HepG2 (cell line): Measurements from ENCODE around the gene ARHGAP15. TPM values are rescaled to one million over a fixed set of nuclear protein-coding genes. Genes with fewer than 3 reads are reported as not detected.

Experiments used
- ATAC-seq: fragments of 200-7000 bp; cut with Tn5 transposase; 3 replicates; pipeline ENCODE4 v1.9.1; 2020; ENCODE audit warnings: mild to moderate bottlenecking, moderate library complexity
- BruUV-seq: library from RNA; stranded (reverse); fragments of 400-500 nt; replicated peaks from 2 replicates; lab custom pipeline; 2021; lab: Mats Ljungman, UMichigan
- CTCF ChIA-PET: fragments of 300-600 bp; formaldehyde crosslinking; extraction: SDS; loops from one replicate; lab custom pipeline; 2021; ENCODE audit warnings: low total read pairs, inconsistent platforms, low intra/inter-chr PET ratio; lab: Yijun Ruan, JAX
- POLR2A ChIA-PET: fragments of 350-600 bp; sonication (Branson Sonifier 250); formaldehyde crosslinking; loops from one replicate; lab custom pipeline; 2020; ENCODE audit warnings: antibody characterized with exemption, inconsistent platforms; lab: Yijun Ruan, JAX
- DNase-seq: peaks from one replicate; pipeline ENCODE4 v3.0.0-alpha.2; 2015; ENCODE audit warnings: low spot score
- FAIRE-seq: peaks from 3 replicates; lab custom pipeline; 2011; peaks lifted over from hg19 to GRCh38; lab: Jason Lieb, UNC
- H2AFZ ChIP-seq: one replicate; pipeline ENCODE4 v1.6.1; 2011; ENCODE audit warnings: low read length, inconsistent platforms
- H3K27ac ChIP-seq: fragments of 300-600 bp; 3 replicates; pipeline ENCODE4 v1.8.0; 2011; ENCODE audit warnings: mixed run types, mild to moderate bottlenecking, mixed read lengths, low read length, inconsistent platforms; ENCODE audit not compliant: insufficient read depth; ENCODE audit errors: extremely low read length
- H3K27me3 ChIP-seq, 2 experiments: fragments of 200-600 bp in 1 of 2; 2 replicates in 1 of 2; 3 replicates in 1 of 2; pipeline versions ENCODE4 v1.6.0 to v1.8.0; 2011; ENCODE audit warnings: low read length in 2 of 2, mild to moderate bottlenecking in 2 of 2, moderate library complexity in 2 of 2, inconsistent platforms in 1 of 2; ENCODE audit not compliant: insufficient read depth in 2 of 2, control insufficient read depth in 1 of 2
- H3K36me3 ChIP-seq, 2 experiments: fragments of 200-600 bp in 1 of 2; replicated peaks in 1 of 2; 2 replicates in 1 of 2; 3 replicates in 1 of 2; pipeline versions ENCODE4 v1.5.1 to v1.8.0; 2011; ENCODE audit warnings: low read length in 2 of 2, inconsistent platforms in 1 of 2; ENCODE audit not compliant: insufficient read depth in 2 of 2, control insufficient read depth in 1 of 2
- H3K4me1 ChIP-seq: 2 replicates; pipeline ENCODE4 v1.5.1; 2012; ENCODE audit warnings: low read length, inconsistent platforms; ENCODE audit not compliant: insufficient read depth
- H3K4me2 ChIP-seq: 2 replicates; pipeline ENCODE4 v1.6.0; 2011; ENCODE audit warnings: low read depth, low read length, inconsistent platforms
- H3K4me3 ChIP-seq, 3 experiments: fragments of 200-600 bp in 1 of 3; sonication (generic), shearing (Covaris generic) in 1 of 3; replicated peaks in 1 of 3; 2 replicates each; pipeline ENCODE4 v1.5.1; 2011 to 2016; ENCODE audit warnings: low read length in 3 of 3, inconsistent platforms in 2 of 3, low read depth in 2 of 3, mild to moderate bottlenecking in 2 of 3, control low read depth in 1 of 3, mixed read lengths in 1 of 3; ENCODE audit not compliant: insufficient read depth in 1 of 3
- H3K79me2 ChIP-seq: one replicate; pipeline ENCODE4 v1.6.1; 2011; ENCODE audit warnings: low read length, inconsistent platforms; ENCODE audit not compliant: insufficient read depth
- H3K9ac ChIP-seq: 2 replicates; pipeline ENCODE4 v1.6.0; 2011; ENCODE audit warnings: mild to moderate bottlenecking, low read depth, low read length, inconsistent platforms; ENCODE audit not compliant: insufficient read depth
- H3K9me3 ChIP-seq: 2 replicates; pipeline ENCODE4 v1.5.1; 2012; ENCODE audit warnings: mild to moderate bottlenecking, low read length
- H4K20me1 ChIP-seq: 2 replicates; pipeline ENCODE4 v1.6.0; 2011; ENCODE audit warnings: inconsistent platforms, mild to moderate bottlenecking, low read length, moderate library complexity; ENCODE audit not compliant: insufficient read depth
- CREB1 ChIP-seq, 2 experiments: fragments of 450-650 bp in 1 of 2; IDR thresholded peaks; 2 replicates each; pipeline ENCODE4 v1.6.1; 2016 to 2017; ENCODE audit warnings: control low read depth in 1 of 2, mild to moderate bottlenecking in 1 of 2, missing compliant biosample characterization in 1 of 2, missing genetic modification characterization in 1 of 2
- DMAP1 ChIP-seq: IDR thresholded peaks from 2 replicates; pipeline ENCODE4 v1.6.1; 2016
- KLF11 ChIP-seq: IDR thresholded peaks from 2 replicates; pipeline ENCODE4 v1.6.1; 2016; ENCODE audit warnings: missing compliant biosample characterization
- MEIS1 ChIP-seq: sonication (generic); formaldehyde crosslinking; IDR thresholded peaks from 2 replicates; pipeline ENCODE4 v1.9.0; 2021; ENCODE audit warnings: mild to moderate bottlenecking, missing genetic modification reagents, moderate library complexity, borderline replicate concordance
- NFIB ChIP-seq: sonication (generic); formaldehyde crosslinking; IDR thresholded peaks from 2 replicates; pipeline ENCODE4 v1.9.0; 2021; ENCODE audit warnings: missing genetic modification reagents, mild to moderate bottlenecking, borderline replicate concordance
- NFYC ChIP-seq: IDR thresholded peaks from 2 replicates; pipeline ENCODE4 v1.6.1; 2016; ENCODE audit warnings: missing genetic modification reagents, missing compliant biosample characterization
- REPIN1 ChIP-seq: sonication (generic); formaldehyde crosslinking; IDR thresholded peaks from 2 replicates; pipeline ENCODE4 v1.8.0; 2022; ENCODE audit warnings: missing genetic modification reagents, low read depth, mild to moderate bottlenecking, borderline replicate concordance
- RNF219 ChIP-seq: sonication (generic); formaldehyde crosslinking; IDR thresholded peaks from 2 replicates; pipeline ENCODE4 v1.5.0; 2020; ENCODE audit warnings: mild to moderate bottlenecking, missing genetic modification reagents
- ZBTB8A ChIP-seq: sonication (generic); formaldehyde crosslinking; IDR thresholded peaks from 2 replicates; pipeline ENCODE4 v1.4.0; 2020; ENCODE audit warnings: mild to moderate bottlenecking, low read depth, missing genetic modification reagents, borderline replicate concordance
- ZNF138 ChIP-seq: sonication (generic); formaldehyde crosslinking; IDR thresholded peaks from 2 replicates; pipeline ENCODE4 v1.5.0; 2020; ENCODE audit warnings: mild to moderate bottlenecking, low read depth, missing genetic modification reagents
- ZNF530 ChIP-seq: sonication (generic); formaldehyde crosslinking; IDR thresholded peaks from 2 replicates; pipeline ENCODE4 v1.5.0; 2020; ENCODE audit warnings: low read depth, mild to moderate bottlenecking, missing genetic modification reagents
- ZNF710 ChIP-seq: sonication (generic); formaldehyde crosslinking; IDR thresholded peaks from 2 replicates; pipeline ENCODE4 v1.5.0; 2020; ENCODE audit warnings: mild to moderate bottlenecking, missing genetic modification reagents, borderline replicate concordance
- WGBS: methylation state at CpG from one replicate; pipeline ENCODE4 v1.1.6; 2017; ENCODE audit warnings: low lambda C conversion rate; 5-methylcytosine and 5-hydroxymethylcytosine counted together
- in situ Hi-C: cut with HindIII; loops from 2 replicates; pipeline ENCODE4 v1.10.0; 2017; ENCODE audit warnings: low pct_unique_long_range_greater_than_20kb; ENCODE audit not compliant: extremely low pct_ligation_motif_present
- intact Hi-C: fragments of 100-400 bp; cut with micrococcal nuclease; formaldehyde crosslinking; loops from one replicate; pipeline ENCODE4 v1.10.0; 2022; ENCODE audit not compliant: unreplicated experiment
- polyA plus RNA-seq, 8 experiments: library from polyadenylated mRNA; depleted of rRNA in 3 of 8; stranded (reverse) in 7 of 8; unstranded in 1 of 8; fragments of >200 nt; fragmentation: Illumina TruSeq in 4 of 8; extraction: Trizol in 4 of 8; gene quantifications; 2 replicates each; pipeline versions ENCODE4 v1.2.1 to v1.2.3, GENCODE V29; 2011 to 2016; ENCODE audit warnings: low read depth in 4 of 8, missing spikeins in 1 of 8, mixed read lengths in 1 of 8; ENCODE audit not compliant: insufficient read depth in 1 of 8
- total RNA-seq, 5 experiments: library from RNA; depleted of rRNA; stranded (reverse); fragments of >200 nt; fragmentation: Illumina TruSeq; extraction: Trizol; gene quantifications; 2 replicates each; pipeline ENCODE4 v1.2.3, GENCODE V29; 2016; ENCODE audit warnings: low read depth in 1 of 5
- TF ChIP-seq, protein P1 (sequence below): sonication (generic); formaldehyde crosslinking; IDR thresholded peaks from 2 replicates; pipeline ENCODE4 v1.5.1; 2020; ENCODE audit warnings: mild to moderate bottlenecking, missing genetic modification reagents, borderline replicate concordance

The ARHGAP15 gene
- total and polyA plus RNA-seq, 2 of the 13 experiments (the other 11 are each of a cell fraction or from before 2014, with no cell fraction given), result 0.04 TPM; not detected in 1

- no peaks in the 10 kb centered on the region for H3K79me2 ChIP-seq
- H3K27me3 ChIP-seq, result no peaks in the 10 kb centered on the region
- no peaks in the 10 kb centered on the region for H3K36me3 ChIP-seq
- no peak for TF ChIP-seq KLF11 (CRISPR knock-in tag)
- no peak overlapping the region for H3K4me2 ChIP-seq
- POLR2A ChIA-PET, result no interaction called here
- BruUV-seq, result no TSS peak
- in situ Hi-C loops (no loop called here), intact Hi-C loops (no loop called here)
- H3K9ac ChIP-seq, result no peak overlapping the region
- no peak overlapping the region for H2AFZ ChIP-seq
- no peak for FAIRE-seq
- H3K4me3 ChIP-seq, result no peak overlapping the region
- H3K4me1 ChIP-seq, result peaks cover 9% of the 10 kb centered on the region; the same call in 1 of the 2 replicates
- no peak for DNase-seq
- under 1% methylated on average over 4 of the region's 4 CpGs for WGBS
- no peaks in the 10 kb centered on the region for H3K9me3 ChIP-seq
- ATAC-seq, result no peak
- no peaks in the 10 kb centered on the region for H4K20me1 ChIP-seq
- CTCF ChIA-PET, result no interaction called here
- no peak overlapping the region for H3K27ac ChIP-seq
Measured at GRCh38 chr2:143123911-143124310, 5.3 kb upstream of the ARHGAP15 start.

- intact Hi-C loops (no loop called here), in situ Hi-C loops (no loop called here)
- Histone ChIP-seq H3K27ac (no peak overlapping the region), H3K4me1 (peaks cover 9% of the 10 kb centered on the region; the same call in 1 of the 2 replicates), H3K9me3 (no peaks in the 10 kb centered on the region), H3K79me2 (no peaks in the 10 kb centered on the region), H3K4me3 (no peak overlapping the region), H3K36me3 (no peaks in the 10 kb centered on the region), H3K9ac (no peak overlapping the region), H3K27me3 (no peaks in the 10 kb centered on the region), H3K4me2 (no peak overlapping the region), H2AFZ (no peak overlapping the region), H4K20me1 (no peaks in the 10 kb centered on the region)
- FAIRE-seq, result no peak
- POLR2A ChIA-PET, result no interaction called here
- CTCF ChIA-PET, result no interaction called here
- WGBS, result 0% methylated on average over 2 of the region's 2 CpGs
- no peak for ATAC-seq
- no TSS peak for BruUV-seq
- no peak for DNase-seq
- no peak for TF ChIP-seq CREB1 (IDR thresholded peaks at IDR 0.05)
- TF ChIP-seq CREB1 (CRISPR knock-in tag; IDR thresholded peaks at IDR 0.05), result no peak
- no peak for TF ChIP-seq NFYC (CRISPR knock-in tag)
- no peak for TF ChIP-seq NFIB (CRISPR knock-in tag)
- TF ChIP-seq ZNF530 (CRISPR knock-in tag), result no peak
- TF ChIP-seq REPIN1 (CRISPR knock-in tag), result no peak
- no peak for TF ChIP-seq DMAP1 (CRISPR knock-in tag)
- TF ChIP-seq ZBTB8A, result no peak
- TF ChIP-seq MEIS1 (CRISPR knock-in tag), result no peak
- TF ChIP-seq, protein P1, sequence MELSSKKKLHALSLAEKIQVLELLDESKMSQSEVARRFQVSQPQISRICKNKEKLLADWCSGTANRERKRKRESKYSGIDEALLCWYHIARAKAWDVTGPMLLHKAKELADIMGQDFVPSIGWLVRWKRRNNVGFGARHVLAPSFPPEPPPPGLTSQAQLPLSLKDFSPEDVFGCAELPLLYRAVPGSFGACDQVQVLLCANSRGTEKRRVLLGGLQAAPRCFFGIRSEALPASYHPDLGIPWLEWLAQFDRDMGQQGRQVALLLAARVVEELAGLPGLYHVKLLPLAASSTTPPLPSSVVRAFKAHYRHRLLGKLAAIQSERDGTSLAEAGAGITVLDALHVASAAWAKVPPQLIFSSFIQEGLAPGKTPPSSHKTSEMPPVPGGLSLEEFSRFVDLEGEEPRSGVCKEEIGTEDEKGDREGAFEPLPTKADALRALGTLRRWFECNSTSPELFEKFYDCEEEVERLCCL (CRISPR knock-in tag), result no peak
- TF ChIP-seq RNF219 (CRISPR knock-in tag), result no peak
- TF ChIP-seq ZNF138 (CRISPR knock-in tag), result no peak
- no peak for TF ChIP-seq ZNF710
Measured at GRCh38 chr2:143124445-143124844, 4.8 kb upstream of the ARHGAP15 start.
